Astrocyte (in vitro differentiated cells and primary cell): ENCODE results near the gene MEDAG.

Source experiments
- CTCF ChIP-seq: IDR thresholded peaks from 2 replicates; pipeline ENCODE4 v1.5.1; 2011; ENCODE audit warnings: low read depth, mild to moderate bottlenecking, inconsistent platforms, low read length, moderate library complexity; ENCODE audit not compliant: insufficient read depth
- EZH2 ChIP-seq: IDR thresholded peaks from 2 replicates; pipeline ENCODE4 v1.6.1; 2012; ENCODE audit warnings: mild to moderate bottlenecking, low read length, inconsistent platforms; ENCODE audit not compliant: insufficient read depth

DNA sequence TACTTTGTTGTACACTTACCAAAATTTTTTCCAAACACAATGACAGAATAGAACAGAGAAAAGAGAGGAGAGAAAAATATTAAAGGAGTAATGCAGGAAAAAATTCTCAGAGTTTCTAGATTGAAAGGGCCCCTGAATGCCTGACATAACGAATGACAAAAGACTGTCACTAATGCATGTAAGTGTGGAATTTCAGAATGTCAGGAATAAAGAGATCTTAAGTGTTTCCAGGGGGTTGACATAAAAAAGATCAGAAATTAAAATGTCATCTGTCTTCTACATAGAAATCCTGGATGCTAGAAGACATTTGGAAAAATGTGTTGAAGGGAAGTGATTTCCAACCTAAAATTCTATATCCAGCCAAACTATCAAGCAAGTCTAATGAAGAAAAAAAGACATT lies 53.6 kb downstream of the MEDAG start:
- no peak for TF ChIP-seq CTCF
- TF ChIP-seq EZH2, result no peak
